HG03432 (cell line): Measurements from ENCODE around the gene NHLRC4.
"Not testable (repeated sequence)": the region's sequence is repeated elsewhere in the genome, so short reads cannot be mapped to it uniquely, and the experiment has no call there.

Source experiments
- ATAC-seq: cut with Tn5 transposase; IDR thresholded peaks from one replicate; pipeline ENCODE4 v1.9.1; 2021; ENCODE audit warnings: mild to moderate bottlenecking, moderate library complexity; ENCODE audit not compliant: unreplicated experiment

Gene NHLRC4

DNA sequence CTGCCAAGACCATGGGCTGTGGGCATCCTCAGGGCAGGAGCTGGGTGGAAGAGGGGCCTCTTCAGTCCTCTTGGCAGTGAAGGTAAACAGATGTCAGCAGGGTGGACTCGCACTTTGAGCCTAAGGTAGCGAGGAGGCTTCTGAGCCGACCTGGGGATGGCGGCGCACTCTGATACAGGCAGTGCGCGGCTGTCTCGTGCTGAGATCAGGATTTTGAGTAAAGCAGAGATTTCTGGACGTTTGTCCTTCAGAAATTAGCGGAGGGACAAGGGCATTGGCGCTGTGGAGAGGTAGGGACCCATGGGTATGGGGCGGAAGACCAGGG lies 29.9 kb downstream of the NHLRC4 start:
- no peak for ATAC-seq

DNA sequence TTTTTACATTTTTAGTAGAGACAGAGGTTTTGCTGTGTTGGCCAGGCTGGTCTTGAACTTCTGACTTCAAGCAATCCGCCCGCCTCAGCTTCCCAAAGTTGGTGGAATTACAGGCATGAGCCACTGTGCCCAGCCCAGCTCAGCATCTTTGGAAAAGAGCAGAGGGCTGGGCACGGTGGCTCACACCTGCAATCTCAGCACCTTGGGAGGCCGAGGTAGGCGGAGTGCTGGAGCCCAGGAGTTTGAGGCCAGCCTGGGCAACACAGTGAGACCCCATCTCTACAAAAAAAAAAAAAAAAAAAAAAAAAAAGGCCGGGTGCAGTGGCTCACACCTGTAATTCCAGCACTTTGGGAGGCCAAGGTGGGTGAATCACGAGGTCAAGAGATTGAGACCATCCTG lies 30.9 kb downstream of the NHLRC4 start:
- not testable (repeated sequence) for ATAC-seq

DNA sequence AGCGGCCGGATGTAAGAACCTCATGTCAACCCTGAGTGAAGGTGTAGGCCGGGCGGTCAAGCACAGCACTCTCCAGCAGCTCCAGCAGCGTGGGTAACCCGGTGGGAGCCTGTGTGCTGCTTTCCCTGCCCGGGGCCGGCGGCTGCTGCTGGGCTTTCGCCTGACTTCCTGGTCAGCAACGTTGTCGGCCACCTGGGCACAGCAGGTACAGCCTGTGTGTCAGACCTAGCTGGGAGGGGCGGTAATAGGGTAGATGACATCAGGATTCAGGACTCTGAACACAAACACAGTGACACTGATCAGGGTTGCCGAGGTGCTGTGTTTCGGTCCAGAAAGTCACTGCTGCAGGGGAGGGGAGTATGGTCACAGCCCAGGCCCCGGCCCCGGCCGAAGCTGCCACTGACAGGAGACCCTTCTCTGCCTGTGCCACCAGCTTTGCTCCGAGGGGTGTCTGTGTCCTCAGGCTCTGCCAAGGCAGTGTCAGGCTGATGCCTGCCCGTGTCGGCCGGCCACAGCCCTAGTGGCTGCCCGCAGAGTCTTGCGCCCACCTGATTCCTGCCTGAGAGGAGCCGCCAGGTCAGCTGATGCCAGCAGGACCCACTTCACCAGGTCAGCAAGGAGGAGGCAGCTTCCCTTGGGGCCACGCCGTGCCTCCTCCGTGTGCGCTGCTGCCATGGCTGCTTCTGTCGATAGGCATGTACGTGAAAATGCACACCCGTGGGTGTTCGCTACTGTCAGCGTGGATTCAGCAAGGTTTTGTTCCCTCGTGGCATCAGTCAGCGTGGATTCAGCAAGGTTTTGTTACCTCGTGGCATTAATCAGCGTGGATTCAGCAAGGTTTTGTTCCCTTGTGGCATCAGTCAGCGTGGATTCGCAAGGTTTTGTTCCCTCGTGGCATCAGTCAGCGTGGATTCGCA lies 32.3 kb downstream of the NHLRC4 start:
- no peak for ATAC-seq

DNA sequence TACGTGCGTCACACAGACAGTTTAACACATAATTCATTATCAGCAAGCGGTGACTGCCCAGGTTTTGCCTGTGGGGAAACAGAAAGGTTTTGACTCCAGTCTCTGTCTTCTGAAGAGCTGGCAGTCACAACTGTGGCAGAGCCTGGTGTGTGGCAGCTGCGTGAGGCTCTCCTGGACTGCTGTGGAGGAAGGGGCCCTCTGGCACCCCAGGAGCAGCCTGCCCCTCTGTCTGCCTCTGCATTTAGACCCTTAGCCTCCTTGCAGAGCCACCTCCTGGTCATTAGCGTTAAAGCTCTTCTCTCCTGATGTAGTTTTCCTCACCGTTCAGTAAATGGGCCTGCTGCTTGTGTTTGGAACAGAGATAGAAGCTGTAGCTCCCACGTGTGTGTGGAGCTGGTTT lies 34.0 kb downstream of the NHLRC4 start:
- ATAC-seq: no peak

DNA sequence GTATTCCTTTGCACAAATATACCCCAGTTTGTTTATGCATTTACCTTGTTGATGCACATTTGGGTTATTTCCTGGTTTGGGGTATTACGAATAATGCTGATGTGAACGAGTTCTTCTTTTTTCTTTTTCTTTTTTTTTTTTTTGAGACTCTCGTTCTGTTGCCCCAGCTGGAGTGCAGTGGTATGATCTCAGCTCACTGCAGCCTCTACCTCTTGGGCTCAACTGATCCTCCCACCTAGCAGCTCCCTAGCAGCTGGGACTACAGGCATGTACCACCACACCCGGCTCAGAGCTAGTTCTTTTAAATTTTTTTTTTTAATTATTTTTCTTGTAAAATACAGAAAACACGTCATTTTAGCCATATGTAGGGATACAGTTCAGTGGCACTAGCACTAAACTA lies 37.1 kb downstream of the NHLRC4 start:
- no peak for ATAC-seq

DNA sequence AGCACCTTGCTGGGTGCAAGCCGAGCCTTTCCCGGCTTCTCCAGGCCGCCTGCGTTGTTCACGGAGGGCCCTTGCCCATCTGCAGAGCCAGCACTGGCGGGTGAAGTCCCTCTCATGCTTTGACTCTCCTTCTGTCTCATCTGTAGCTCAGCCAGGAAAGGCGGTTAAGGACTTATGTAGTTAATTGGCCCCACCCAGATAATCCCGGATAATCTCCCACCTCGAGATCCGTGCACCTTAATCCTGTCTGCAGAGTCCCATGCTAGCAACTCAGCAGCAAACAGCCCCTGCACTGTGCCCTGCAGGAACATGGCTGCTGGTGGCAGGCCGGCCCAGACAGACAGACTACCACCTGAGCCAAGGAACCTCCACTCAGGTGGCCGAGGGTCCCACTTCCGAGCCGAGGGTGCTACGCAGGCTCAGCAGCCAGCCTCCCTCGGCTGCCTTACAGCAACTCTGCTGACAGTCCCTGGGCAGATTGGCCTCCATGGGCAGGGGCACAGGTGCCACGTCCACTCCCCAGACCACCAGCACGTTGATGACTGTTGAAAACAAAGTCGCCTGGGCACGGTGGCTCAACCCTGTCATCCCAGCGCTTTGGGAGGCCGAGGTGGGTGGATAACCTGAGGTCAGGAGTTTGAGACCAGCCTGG lies 40.0 kb downstream of the NHLRC4 start:
- no peak for ATAC-seq

DNA sequence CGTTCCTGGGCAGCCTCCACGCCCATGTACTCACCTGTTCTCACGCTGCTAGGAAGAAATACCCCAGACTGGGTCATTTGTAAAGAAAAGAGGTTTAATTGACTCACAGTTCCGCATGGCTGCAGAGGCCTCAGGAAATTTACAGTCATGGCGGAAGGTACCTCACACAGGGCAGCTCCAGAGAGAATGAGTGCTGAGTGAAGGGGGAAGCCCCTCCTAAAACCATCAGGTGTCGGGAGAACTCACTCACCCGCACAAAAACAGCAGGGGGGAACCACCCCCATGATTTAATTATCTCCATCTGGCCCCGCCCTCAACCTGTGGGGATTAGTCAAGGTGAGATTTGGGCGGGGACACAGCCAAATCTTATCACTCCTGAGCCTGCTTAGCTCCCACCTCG lies 41.2 kb downstream of the NHLRC4 start:
- ATAC-seq: no peak

DNA sequence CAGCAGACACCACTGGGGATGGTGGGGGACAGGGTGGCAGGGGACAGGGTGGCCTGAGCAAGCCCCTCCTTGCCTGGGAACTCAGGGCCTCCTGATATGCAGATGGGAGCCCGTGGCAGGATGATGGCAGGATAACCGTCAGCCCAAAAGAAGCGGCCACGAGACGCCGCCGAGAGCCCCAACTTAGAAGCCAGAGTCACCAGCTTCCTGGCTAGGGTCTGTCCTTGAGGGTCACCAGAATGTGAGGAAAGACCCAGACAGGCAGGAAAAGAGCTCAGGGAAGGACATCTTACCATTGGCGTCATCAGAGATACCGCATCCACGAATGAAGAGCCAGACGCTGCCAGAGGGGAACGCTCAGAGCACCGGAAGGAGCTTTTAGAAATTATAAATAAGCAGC lies 42.5 kb downstream of the NHLRC4 start:
- no peak for ATAC-seq

DNA sequence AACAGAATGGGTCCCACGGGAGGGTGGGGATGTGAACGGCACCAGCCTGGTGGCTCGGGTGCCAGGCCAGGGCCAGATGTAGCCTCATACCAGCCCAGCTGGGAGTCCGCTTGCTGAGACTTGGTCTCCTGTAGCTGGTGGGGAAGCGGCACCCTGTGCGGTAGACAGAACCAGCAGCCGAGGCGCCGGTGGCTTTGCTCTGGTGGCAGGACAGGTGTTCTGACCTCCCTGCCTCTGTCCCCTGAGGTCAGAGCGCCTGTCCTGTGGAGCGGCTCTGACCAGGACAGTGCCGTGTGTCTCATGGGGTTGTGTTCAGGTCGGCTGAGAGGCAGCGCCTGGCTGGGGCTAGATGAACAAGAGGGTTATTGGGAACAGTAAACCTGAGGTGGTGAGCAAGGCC lies 43.2 kb downstream of the NHLRC4 start:
- no peak for ATAC-seq

DNA sequence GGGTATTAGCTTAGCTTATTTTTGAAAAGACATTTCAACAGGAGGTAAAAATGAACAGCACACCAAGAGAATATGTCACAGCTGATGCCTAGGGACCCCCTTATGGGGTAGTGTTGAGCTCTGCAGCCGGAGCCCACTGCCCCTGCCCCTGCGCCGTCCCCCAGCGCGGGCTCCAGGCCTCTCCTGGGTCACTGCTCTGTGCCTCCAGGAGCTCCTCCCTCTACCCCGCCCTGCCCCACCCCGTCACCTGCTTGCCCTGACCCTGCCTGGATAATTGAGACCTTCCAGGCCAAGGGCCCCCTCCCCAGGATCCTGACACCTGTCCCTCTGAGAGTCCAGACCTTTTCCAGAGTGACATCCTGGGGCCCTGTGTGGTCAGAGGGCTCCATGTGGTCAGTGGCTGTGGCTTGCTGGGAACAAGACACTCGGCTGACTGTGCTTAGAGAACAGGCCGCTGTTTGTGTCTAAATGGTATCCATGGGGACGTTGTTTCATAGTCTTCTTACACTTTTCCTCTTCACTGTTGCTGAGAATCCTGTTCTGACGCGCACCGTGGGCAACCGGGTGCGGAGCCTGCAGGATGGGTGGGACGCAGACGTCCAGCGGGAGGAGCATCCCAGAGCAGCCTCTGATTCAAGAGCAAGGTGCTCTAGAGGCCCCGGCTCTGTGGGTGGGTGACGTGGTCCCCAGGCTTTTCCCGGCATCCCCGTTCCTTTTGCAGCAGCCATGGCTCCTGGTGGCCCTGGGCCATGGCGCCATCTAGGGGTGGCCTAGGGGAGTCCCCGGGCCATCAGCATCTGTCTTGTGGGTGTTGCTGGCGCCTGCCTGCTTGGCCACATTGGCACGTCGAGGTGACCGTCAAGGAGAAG lies 43.9 kb downstream of the NHLRC4 start:
- no peak for ATAC-seq

DNA sequence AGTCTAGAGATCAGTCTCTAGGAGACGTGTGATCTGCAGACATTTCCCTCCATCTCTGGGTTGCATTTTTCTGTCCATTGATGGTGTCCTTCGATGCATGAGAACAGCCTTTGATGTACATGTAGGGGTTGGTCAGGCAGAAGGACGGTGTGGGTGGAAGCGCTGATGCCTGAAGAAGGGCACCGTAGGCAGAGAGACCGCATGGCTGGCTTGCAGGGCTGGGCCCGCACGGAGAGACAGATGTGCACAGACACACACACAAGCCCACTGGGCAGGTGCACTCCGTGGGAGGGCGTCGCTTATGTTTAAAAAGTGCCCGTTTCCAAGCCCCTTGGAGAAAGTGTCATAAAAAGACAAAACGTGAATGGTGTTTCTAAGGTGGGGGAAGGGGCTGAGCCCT lies 48.3 kb downstream of the NHLRC4 start:
- ATAC-seq: no peak

DNA sequence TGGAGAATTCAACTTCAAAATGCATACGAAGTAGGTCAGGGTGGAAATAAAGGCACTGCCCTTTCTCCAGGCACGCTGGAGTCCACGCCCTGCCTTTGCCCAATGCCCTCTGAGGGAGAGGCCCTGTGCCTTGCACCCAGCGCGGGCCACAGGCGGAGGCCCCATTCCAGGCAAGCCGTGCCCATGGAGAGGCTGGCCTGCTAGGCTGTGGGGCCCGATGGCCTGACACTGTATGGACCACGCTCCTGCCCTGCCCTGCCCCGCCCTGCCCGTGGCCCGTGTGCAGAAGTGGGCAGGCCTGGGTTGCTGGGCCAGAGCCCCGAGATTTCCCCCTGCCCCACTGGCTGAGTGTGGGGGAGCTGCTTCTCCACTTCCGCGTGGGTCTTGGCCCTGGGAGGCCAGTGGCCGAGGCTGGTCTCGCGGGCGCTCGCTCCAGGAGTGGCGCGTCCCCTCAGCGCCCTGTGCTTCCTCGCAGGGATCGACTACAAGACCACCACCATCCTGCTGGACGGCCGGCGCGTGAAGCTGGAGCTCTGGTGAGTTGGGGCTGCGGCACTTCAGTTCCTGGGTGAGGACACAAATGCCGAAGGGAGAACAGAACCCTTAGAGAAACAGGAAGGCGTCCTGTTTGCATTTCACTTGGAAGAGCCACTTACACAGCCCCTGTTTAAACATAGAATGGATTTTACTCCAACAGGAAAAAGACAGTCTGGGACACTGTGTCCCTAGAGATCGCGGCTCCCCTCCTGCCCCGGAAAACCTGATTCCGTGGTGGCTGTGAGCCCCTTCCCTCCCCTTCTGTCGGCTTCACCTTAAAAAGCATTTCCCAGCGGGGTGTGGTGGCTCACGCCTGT lies 50.2 kb downstream of the NHLRC4 start:
- ATAC-seq: no peak

DNA sequence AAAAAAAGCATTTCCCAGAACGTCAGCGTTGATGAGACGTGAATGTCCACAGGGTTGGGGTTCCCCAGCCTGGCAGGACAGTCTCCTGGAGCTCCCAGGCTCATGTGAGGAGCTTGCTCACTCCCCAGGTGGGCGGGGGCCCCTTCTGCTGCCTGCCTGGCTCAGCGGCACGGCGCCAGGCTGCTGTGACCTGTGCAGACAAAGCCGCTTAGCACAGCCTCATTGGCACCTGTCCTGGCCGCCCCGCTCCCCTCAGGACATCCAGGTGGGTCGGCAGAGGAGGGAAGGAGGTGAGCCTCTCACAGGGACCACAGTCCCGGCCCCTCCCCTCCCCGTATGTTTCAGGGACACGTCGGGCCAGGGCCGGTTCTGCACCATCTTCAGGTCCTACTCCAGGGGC lies 51.0 kb downstream of the NHLRC4 start:
- no peak for ATAC-seq
